Measurements from ENCODE around the gene NLRC3. TPM values are rescaled to one million over a fixed set of nuclear protein-coding genes. Genes with fewer than 3 reads are reported as not detected.

Gene NLRC3
- total RNA-seq, 1 experiment from 2014 or later: 0.15 TPM

DNA sequence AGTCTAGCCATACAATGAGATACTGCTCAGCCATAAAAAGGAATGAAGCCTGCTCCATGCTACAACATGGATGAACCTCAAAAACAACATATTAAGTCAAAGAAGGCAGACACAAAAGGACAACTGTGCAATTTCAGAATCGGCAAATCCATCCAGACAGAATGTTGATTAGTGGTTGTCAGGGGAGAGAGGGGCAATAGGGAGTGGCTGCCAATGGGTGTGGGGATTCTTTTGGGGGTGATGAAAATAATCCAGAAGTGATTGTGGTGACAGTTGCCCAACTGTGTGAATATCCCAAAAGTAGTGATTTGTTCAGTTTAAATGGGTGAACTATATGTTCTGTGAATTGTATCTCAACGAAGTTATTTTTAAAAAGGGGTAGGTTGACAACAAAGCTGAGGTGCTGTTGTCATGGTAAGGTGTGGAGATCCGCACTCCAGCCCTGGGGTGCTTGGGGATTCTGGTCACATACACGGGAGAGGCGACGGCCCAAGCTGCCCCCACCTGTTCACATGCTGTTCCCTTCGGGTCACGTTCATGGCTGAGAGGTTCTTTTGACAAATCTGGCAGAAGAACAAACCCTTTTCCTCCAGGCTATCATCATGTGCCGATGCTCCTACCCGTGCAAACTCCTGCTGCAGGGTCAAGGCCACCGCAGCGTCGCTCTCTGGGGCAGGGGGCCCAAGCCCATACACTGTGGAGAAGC, 24.6 kb upstream of the NLRC3 start:
- Histone ChIP-seq H3K4me1 (ENCODE audit: control insufficient read depth in 1 of 2, insufficient read depth in 2 of 2, low read length in 2 of 2) (no peaks in the 10 kb centered on the region), H4K20me1 (ENCODE audit: insufficient read depth) (no peaks in the 10 kb centered on the region), H3K9ac (ENCODE audit: low read length) (no peak overlapping the region), H3K9me2 (ENCODE audit: insufficient read depth) (no peaks in the 10 kb centered on the region), H3K27ac (ENCODE audit: low read depth, low read length) (no peak overlapping the region), H3K36me3 (ENCODE audit: control insufficient read depth in 1 of 2, insufficient read depth in 2 of 2, low read length in 2 of 2) (peaks cover 0 to 32% of the 10 kb centered on the region in 2 experiments; a peak in 1 of 4 replicates), H3K79me2 (ENCODE audit: insufficient read depth, low read length) (no peaks in the 10 kb centered on the region), H3K4me2 (ENCODE audit: low read length) (no peak overlapping the region), H3K9me3 (ENCODE audit: control insufficient read depth in 1 of 2, insufficient read depth in 1 of 2, low read depth in 1 of 2, low read length in 2 of 2) (peaks cover 0 to 7% of the 10 kb centered on the region in 2 experiments; a peak in 1 of 4 replicates), H3K4me3 (replicated peaks in 1 of 2; ENCODE audit: low read depth in 1 of 2, low read length in 2 of 2) (no peak overlapping the region), H2AFZ (ENCODE audit: low read depth, low read length, poor library complexity, severe bottlenecking) (no peak overlapping the region), H3K27me3 (ENCODE audit: insufficient read depth, low read length) (no peaks in the 10 kb centered on the region)
- TF ChIP-seq EZH2 (IDR thresholded peaks at IDR 0.05) (no peak), ELF1 (IDR thresholded peaks at IDR 0.05; ENCODE audit: borderline replicate concordance, low read depth) (no peak), RAD21 (IDR thresholded peaks at IDR 0.05; ENCODE audit: low read depth) (no peak)
- TF ChIP-seq, protein P1, sequence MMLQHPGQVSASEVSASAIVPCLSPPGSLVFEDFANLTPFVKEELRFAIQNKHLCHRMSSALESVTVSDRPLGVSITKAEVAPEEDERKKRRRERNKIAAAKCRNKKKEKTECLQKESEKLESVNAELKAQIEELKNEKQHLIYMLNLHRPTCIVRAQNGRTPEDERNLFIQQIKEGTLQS (IDR thresholded peaks at IDR 0.05): no peak
- intact Hi-C loops (cut with micrococcal nuclease): no loop called here
- ATAC-seq (no peak), DNase-seq (ENCODE audit: low read depth, low spot score) (no peak)
- POLR2A ChIA-PET: no interaction called here
- CTCF ChIA-PET: no interaction called here
- RAD21 ChIA-PET (ENCODE audit: low non-redundant PET in 1 of 2, low total read pairs in 2 of 2, uncharacterized antibody in 2 of 2, unreplicated experiment in 2 of 2): no interaction called here
- no TSS peak for BruUV-seq (replicated peaks)

DNA sequence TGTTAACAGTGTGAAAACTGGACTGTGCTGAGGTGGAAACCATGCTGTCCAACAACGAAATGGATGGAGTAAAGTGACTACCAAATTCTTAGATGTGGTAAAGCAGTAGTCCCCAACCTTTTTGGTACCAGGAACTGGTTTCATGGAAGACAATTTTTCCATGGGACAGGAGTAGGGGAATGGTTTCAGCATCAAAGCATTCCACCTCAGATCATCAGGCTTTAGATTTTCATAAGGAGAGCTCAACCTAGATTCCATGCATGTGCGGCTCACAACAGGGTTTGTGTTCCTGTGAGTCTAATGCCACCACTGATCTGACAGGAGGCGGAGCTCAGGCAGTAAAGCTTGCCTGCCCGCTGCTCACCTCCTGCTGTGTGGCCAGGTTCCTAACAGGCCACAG, 22.7 kb upstream of the NLRC3 start:
- intact Hi-C loops (cut with micrococcal nuclease): no loop called here
- POLR2A ChIA-PET: no interaction called here
- Histone ChIP-seq H3K79me2 (ENCODE audit: insufficient read depth, low read length) (no peaks in the 10 kb centered on the region), H3K27ac (ENCODE audit: low read depth, low read length) (no peak overlapping the region), H3K4me1 (ENCODE audit: control insufficient read depth in 1 of 2, insufficient read depth in 2 of 2, low read length in 2 of 2) (no peaks in the 10 kb centered on the region), H3K4me2 (ENCODE audit: low read length) (no peak overlapping the region), H3K27me3 (ENCODE audit: insufficient read depth, low read length) (no peaks in the 10 kb centered on the region), H3K9me3 (ENCODE audit: control insufficient read depth in 1 of 2, insufficient read depth in 1 of 2, low read depth in 1 of 2, low read length in 2 of 2) (peaks cover 0 to 7% of the 10 kb centered on the region in 2 experiments; a peak in 1 of 4 replicates), H3K9ac (ENCODE audit: low read length) (no peak overlapping the region), H4K20me1 (ENCODE audit: insufficient read depth) (no peaks in the 10 kb centered on the region), H3K36me3 (ENCODE audit: control insufficient read depth in 1 of 2, insufficient read depth in 2 of 2, low read length in 2 of 2) (peaks cover 0 to 28% of the 10 kb centered on the region in 2 experiments; a peak in 1 of 4 replicates), H3K4me3 (replicated peaks in 1 of 2; ENCODE audit: low read depth in 1 of 2, low read length in 2 of 2) (no peak overlapping the region), H2AFZ (ENCODE audit: low read depth, low read length, poor library complexity, severe bottlenecking) (no peak overlapping the region), H3K9me2 (ENCODE audit: insufficient read depth) (no peaks in the 10 kb centered on the region)
- CTCF ChIA-PET: no interaction called here
- no peak for TF ChIP-seq SP1 (IDR thresholded peaks at IDR 0.05; ENCODE audit: low read depth)
- TF ChIP-seq REST (IDR thresholded peaks at IDR 0.05; ENCODE audit: low read depth): no peak
- TF ChIP-seq SRF (IDR thresholded peaks at IDR 0.05; ENCODE audit: low read depth): no peak
- TF ChIP-seq POLR2AphosphoS5 (IDR thresholded peaks at IDR 0.05; ENCODE audit: low read depth, low read length): no peak
- TF ChIP-seq RAD21 (IDR thresholded peaks at IDR 0.05; ENCODE audit: low read depth): no peak
- TF ChIP-seq ELF1 (IDR thresholded peaks at IDR 0.05; ENCODE audit: borderline replicate concordance, low read depth): no peak
- TF ChIP-seq, protein P1 (IDR thresholded peaks at IDR 0.05): no peak
- TF ChIP-seq POLR2A (IDR thresholded peaks at IDR 0.05; ENCODE audit: borderline replicate concordance, extremely low read depth, insufficient read depth, insufficient read length): no peak
- no peak for TF ChIP-seq CEBPB (IDR thresholded peaks at IDR 0.05; ENCODE audit: low read depth)
- no peak for TF ChIP-seq ZFX (IDR thresholded peaks at IDR 0.05)
- BruUV-seq (replicated peaks): no TSS peak
- RAD21 ChIA-PET (ENCODE audit: low non-redundant PET in 1 of 2, low total read pairs in 2 of 2, uncharacterized antibody in 2 of 2, unreplicated experiment in 2 of 2): no interaction called here
- no peak for DNase-seq (ENCODE audit: low read depth, low spot score)
- no peak for ATAC-seq
